ENCODE data around the gene SHISA2.

GRCh38 chr13:26017196-26017921 is 34.5 kb downstream of the SHISA2 start:
- TF ChIP-seq CTCF (IDR thresholded peaks at IDR 0.05) (no peak), POLR2A (IDR thresholded peaks at IDR 0.05) (no peak)
